Parathyroid adenoma (tissue), 2 donors: ENCODE data around the gene ZNF254.

Source experiments
- H2AFZ ChIP-seq: fragments of 300-600 bp; sonication (generic); one replicate; pipeline ENCODE4 v1.7.0; 2017; ENCODE audit warnings: antibody characterized with exemption, mild to moderate bottlenecking
- H3K27ac ChIP-seq: fragments of 300-600 bp; sonication (generic); one replicate; pipeline ENCODE4 v1.7.0; 2017
- H3K27me3 ChIP-seq: fragments of 300-600 bp; sonication (generic); one replicate; pipeline ENCODE4 v1.7.0; 2017; ENCODE audit warnings: low read length; ENCODE audit not compliant: control insufficient read depth, insufficient read depth
- H3K36me3 ChIP-seq: fragments of 300-600 bp; sonication (generic); one replicate; pipeline ENCODE4 v1.7.0; 2017; ENCODE audit warnings: low read length; ENCODE audit not compliant: control insufficient read depth, insufficient read depth
- H3K4me1 ChIP-seq: fragments of 300-600 bp; sonication (generic); one replicate; pipeline ENCODE4 v1.7.0; 2017; ENCODE audit warnings: control low read depth
- H3K4me2 ChIP-seq: fragments of 300-600 bp; sonication (generic); one replicate; pipeline ENCODE4 v1.7.0; 2017; ENCODE audit warnings: low read length
- H3K4me3 ChIP-seq: fragments of 300-600 bp; sonication (generic); one replicate; pipeline ENCODE4 v1.7.0; 2017; ENCODE audit warnings: low read depth, low read length
- H3K79me2 ChIP-seq: fragments of 300-600 bp; sonication (generic); one replicate; pipeline ENCODE4 v1.7.0; 2017; ENCODE audit warnings: control low read depth
- H3K9ac ChIP-seq: fragments of 300-600 bp; sonication (generic); one replicate; pipeline ENCODE4 v1.7.0; 2017; ENCODE audit warnings: mild to moderate bottlenecking
- H3K9me3 ChIP-seq: fragments of 300-600 bp; sonication (generic); one replicate; pipeline ENCODE4 v1.7.0; 2017; ENCODE audit warnings: low read length; ENCODE audit not compliant: control insufficient read depth
- TF ChIP-seq, protein P1 (sequence below): fragments of 300-600 bp; sonication (generic); IDR thresholded peaks from one replicate; pipeline ENCODE4 v1.7.0; 2017; ENCODE audit warnings: antibody characterized with exemption, mild to moderate bottlenecking
- donor health status: primary hyperparathyroidism.

ZNF254 gene

DNA sequence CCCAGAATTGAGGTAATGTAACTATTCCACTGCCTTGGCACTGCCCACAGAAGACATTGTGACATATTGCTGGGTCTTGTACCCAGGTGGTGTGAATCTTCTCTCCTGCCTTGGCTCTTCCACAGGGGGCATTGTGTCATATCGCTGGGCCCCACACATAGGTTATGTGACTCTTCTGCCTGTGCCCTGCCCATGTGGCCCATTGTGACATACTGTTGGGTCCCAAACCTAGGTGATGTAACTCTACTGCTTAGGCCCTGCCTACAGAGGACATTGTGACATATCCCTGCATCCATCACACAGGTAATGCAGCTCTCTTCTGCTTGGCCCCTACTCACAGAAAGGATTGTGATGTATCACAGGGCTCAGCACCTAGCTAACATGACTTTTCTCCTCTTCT lies 37.5 kb upstream of the ZNF254 start:
- Histone ChIP-seq H3K27me3 (no peaks in the 10 kb centered on the region), H3K9me3 (no peaks in the 10 kb centered on the region), H3K4me3 (no peak overlapping the region), H2AFZ (no peak overlapping the region), H3K36me3 (no peaks in the 10 kb centered on the region), H3K27ac (no peak overlapping the region), H3K4me1 (peaks cover 10% of the 10 kb centered on the region), H3K9ac (no peak overlapping the region), H3K4me2 (no peak overlapping the region), H3K79me2 (no peaks in the 10 kb centered on the region)
- TF ChIP-seq, protein P1, sequence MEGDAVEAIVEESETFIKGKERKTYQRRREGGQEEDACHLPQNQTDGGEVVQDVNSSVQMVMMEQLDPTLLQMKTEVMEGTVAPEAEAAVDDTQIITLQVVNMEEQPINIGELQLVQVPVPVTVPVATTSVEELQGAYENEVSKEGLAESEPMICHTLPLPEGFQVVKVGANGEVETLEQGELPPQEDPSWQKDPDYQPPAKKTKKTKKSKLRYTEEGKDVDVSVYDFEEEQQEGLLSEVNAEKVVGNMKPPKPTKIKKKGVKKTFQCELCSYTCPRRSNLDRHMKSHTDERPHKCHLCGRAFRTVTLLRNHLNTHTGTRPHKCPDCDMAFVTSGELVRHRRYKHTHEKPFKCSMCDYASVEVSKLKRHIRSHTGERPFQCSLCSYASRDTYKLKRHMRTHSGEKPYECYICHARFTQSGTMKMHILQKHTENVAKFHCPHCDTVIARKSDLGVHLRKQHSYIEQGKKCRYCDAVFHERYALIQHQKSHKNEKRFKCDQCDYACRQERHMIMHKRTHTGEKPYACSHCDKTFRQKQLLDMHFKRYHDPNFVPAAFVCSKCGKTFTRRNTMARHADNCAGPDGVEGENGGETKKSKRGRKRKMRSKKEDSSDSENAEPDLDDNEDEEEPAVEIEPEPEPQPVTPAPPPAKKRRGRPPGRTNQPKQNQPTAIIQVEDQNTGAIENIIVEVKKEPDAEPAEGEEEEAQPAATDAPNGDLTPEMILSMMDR = no peak

DNA sequence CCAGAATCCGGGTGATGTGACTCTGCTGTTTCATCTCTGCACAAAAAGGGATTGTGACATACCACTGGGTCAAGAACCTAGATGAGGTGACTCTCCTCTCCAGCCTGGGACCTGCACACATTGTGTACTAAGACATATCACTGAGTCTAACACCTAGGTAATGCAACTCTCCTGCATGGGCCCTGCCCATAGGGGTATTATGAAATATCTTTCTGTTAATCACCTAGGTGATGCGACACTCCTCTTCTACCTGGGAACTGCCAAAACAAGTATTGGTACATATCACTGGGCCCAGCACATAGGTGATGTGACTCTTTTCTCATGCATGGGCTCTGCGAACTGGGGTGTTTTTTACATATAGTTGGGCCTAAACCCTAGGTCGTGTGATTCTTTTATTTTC lies 35.5 kb upstream of the ZNF254 start:
- Histone ChIP-seq H3K4me2 (no peak overlapping the region), H3K79me2 (no peaks in the 10 kb centered on the region), H3K9me3 (no peaks in the 10 kb centered on the region), H3K4me1 (peaks cover 10% of the 10 kb centered on the region), H3K4me3 (no peak overlapping the region), H3K27me3 (no peaks in the 10 kb centered on the region), H3K27ac (no peak overlapping the region), H3K9ac (no peak overlapping the region), H3K36me3 (no peaks in the 10 kb centered on the region), H2AFZ (no peak overlapping the region)
- TF ChIP-seq, protein P1 = no peak

DNA sequence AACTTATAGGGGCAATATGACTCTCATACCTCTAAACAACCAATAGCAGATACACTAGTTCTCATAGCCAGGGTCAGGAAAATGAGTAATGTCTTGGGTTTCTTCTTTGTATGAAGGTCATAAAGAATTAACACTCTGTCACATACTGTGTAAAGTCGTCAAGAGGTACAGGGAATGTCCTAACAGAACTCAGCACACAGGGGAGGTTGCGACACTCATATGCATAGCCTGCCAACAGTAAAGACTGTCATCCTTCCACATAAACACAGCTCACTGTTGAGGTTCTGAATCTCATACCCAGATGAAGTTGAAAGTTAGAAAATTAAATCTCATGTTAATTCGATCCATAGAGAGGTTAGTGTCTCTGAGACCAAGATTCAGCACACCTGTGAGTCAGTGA lies 34.2 kb upstream of the ZNF254 start:
- no peaks in the 10 kb centered on the region for H3K27me3 ChIP-seq
- no peak overlapping the region for H3K9ac ChIP-seq
- no peaks in the 10 kb centered on the region for H3K36me3 ChIP-seq
- TF ChIP-seq, protein P1 = no peak
- H3K9me3 ChIP-seq = no peaks in the 10 kb centered on the region
- no peak overlapping the region for H3K4me3 ChIP-seq
- H3K79me2 ChIP-seq = no peaks in the 10 kb centered on the region
- H3K4me1 ChIP-seq = peaks cover 10% of the 10 kb centered on the region
- no peak overlapping the region for H3K4me2 ChIP-seq
- no peak overlapping the region for H3K27ac ChIP-seq
- no peak overlapping the region for H2AFZ ChIP-seq

DNA sequence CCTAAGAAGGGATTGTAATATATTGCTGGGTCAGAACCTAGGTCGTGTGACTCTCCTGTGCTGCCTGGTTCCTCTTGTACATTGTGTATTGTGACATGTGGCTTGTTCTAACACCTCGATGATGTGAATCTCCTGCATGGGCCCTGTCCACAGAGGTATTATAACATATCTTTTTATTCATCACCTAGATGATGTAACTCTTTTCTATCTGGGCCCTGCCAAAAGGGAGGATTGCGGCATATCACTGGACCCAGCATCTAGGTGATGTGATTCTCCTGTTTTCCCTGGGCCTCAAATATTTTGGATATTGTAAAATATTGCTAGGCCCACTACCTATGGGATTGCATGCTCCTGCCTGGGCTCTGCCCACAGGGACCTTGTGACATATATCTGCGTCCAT lies 33.4 kb upstream of the ZNF254 start:
- peaks cover 10% of the 10 kb centered on the region for H3K4me1 ChIP-seq
- H3K4me3 ChIP-seq = no peak overlapping the region
- H2AFZ ChIP-seq = no peak overlapping the region
- no peak overlapping the region for H3K9ac ChIP-seq
- no peaks in the 10 kb centered on the region for H3K27me3 ChIP-seq
- H3K79me2 ChIP-seq = no peaks in the 10 kb centered on the region
- no peaks in the 10 kb centered on the region for H3K9me3 ChIP-seq
- TF ChIP-seq, protein P1 = no peak
- no peaks in the 10 kb centered on the region for H3K36me3 ChIP-seq
- no peak overlapping the region for H3K4me2 ChIP-seq
- H3K27ac ChIP-seq = peak overlapping the region; percentile 39

DNA sequence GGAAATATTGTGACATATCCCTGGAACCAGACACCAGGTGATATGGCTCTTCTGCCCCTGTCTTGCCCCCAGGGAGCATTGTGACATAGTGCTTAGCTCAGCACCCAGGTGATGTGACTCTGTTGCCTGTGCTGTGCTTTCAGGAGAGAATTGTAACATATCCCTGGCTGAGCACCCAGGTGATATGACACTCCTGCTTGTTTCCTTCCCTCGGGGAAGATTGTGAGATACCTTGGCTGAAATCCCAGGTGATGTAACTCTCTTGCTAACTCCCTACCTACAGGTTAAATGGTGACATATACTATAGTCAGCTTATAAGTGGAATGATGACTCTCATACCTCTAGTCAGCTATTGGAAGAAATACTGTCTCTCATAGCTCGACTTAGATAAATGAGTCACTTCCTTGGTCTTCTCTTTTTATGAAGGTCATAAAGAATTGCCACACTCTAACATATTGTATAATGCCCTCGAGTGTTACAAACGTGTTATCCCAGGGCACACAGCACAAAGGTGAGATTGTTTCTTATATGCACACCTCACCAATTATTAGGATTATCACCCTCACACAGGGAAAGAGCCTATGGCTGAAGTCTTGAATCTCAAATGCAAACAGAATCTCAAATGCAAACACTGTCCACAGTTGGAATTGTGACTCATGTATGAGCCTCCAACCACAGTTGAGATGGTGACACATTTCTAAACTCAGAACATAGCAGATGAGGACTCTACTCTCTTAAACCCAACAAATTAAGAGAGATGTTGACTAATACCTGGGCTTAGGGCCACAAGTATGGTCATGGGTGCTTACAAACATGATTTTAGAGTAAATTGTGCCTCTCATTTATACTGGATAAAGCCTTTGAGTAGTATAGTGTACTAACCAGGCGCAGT lies 32.7 kb upstream of the ZNF254 start:
- TF ChIP-seq, protein P1 = no peak
- H3K9me3 ChIP-seq = no peaks in the 10 kb centered on the region
- H3K9ac ChIP-seq = no peak overlapping the region
- H3K79me2 ChIP-seq = no peaks in the 10 kb centered on the region
- no peak overlapping the region for H3K4me3 ChIP-seq
- no peaks in the 10 kb centered on the region for H3K36me3 ChIP-seq
- H3K27ac ChIP-seq = peak overlapping the region; percentile 39
- H2AFZ ChIP-seq = no peak overlapping the region
- peaks cover 10% of the 10 kb centered on the region for H3K4me1 ChIP-seq
- no peak overlapping the region for H3K4me2 ChIP-seq
- H3K27me3 ChIP-seq = no peaks in the 10 kb centered on the region
